Astrocyte (in vitro differentiated cells and primary cell): ENCODE data around the gene TMEM191C. TPM values are rescaled to one million over a fixed set of nuclear protein-coding genes. Genes with fewer than 3 reads are reported as not detected.
"Not testable (repeated sequence)": the region's sequence is repeated elsewhere in the genome, so short reads cannot be mapped to it uniquely, and the experiment has no call there.

ENCODE experiments used
- DNase-seq: peaks from one replicate; pipeline ENCODE4 v3.0.0-alpha.2; 2010; ENCODE audit warnings: low read depth
- FAIRE-seq: peaks from 2 replicates; lab custom pipeline; 2011; peaks lifted over from hg19 to GRCh38; lab: Jason Lieb, UNC
- H2AFZ ChIP-seq: 2 replicates; pipeline ENCODE4 v1.6.0; 2012; ENCODE audit warnings: low read depth, low read length, inconsistent platforms
- H3K27ac ChIP-seq: 2 replicates; pipeline ENCODE4 v1.5.1; 2011; ENCODE audit warnings: low read depth, low read length, inconsistent platforms
- H3K27me3 ChIP-seq: 2 replicates; pipeline ENCODE4 v1.6.0; 2011; ENCODE audit warnings: low read length, inconsistent platforms; ENCODE audit not compliant: insufficient read depth
- H3K36me3 ChIP-seq: 2 replicates; pipeline ENCODE4 v1.5.1; 2011; ENCODE audit warnings: low read length, inconsistent platforms; ENCODE audit not compliant: insufficient read depth
- H3K4me1 ChIP-seq: 2 replicates; pipeline ENCODE4 v1.5.1; 2011; ENCODE audit warnings: low read length, inconsistent platforms; ENCODE audit not compliant: insufficient read depth
- H3K4me2 ChIP-seq: 2 replicates; pipeline ENCODE4 v1.6.0; 2012; ENCODE audit warnings: low read length, inconsistent platforms
- H3K4me3 ChIP-seq: 2 replicates; pipeline ENCODE4 v1.5.1; 2011; ENCODE audit warnings: low read depth, mild to moderate bottlenecking, low read length, inconsistent platforms; ENCODE audit not compliant: insufficient read depth
- H3K79me2 ChIP-seq: 2 replicates; pipeline ENCODE4 v1.6.0; 2012; ENCODE audit warnings: mild to moderate bottlenecking, low read length, inconsistent platforms; ENCODE audit not compliant: insufficient read depth
- H3K9ac ChIP-seq: 2 replicates; pipeline ENCODE4 v1.6.0; 2012; ENCODE audit warnings: mild to moderate bottlenecking, low read length, inconsistent platforms
- H3K9me3 ChIP-seq: 2 replicates; pipeline ENCODE4 v1.5.1; 2012; ENCODE audit warnings: low read depth, mild to moderate bottlenecking, low read length, inconsistent platforms; ENCODE audit not compliant: insufficient read depth
- H4K20me1 ChIP-seq: 2 replicates; pipeline ENCODE4 v1.6.0; 2012; ENCODE audit warnings: low read length, inconsistent platforms; ENCODE audit not compliant: insufficient read depth
- H3K27ac Mint-ChIP-seq: one replicate; pipeline ENCODE4 v1.8.0; 2021; ENCODE audit warnings: mild to moderate bottlenecking, mixed read lengths; ENCODE audit not compliant: unreplicated experiment
- H3K27me3 Mint-ChIP-seq: one replicate; pipeline ENCODE4 v1.8.0; 2021; ENCODE audit warnings: low read depth, mixed read lengths; ENCODE audit not compliant: unreplicated experiment
- H3K36me3 Mint-ChIP-seq: one replicate; pipeline ENCODE4 v1.8.0; 2021; ENCODE audit warnings: low read depth, mixed read lengths; ENCODE audit not compliant: unreplicated experiment
- H3K4me1 Mint-ChIP-seq: one replicate; pipeline ENCODE4 v1.8.0; 2021; ENCODE audit warnings: low read depth, mixed read lengths; ENCODE audit not compliant: unreplicated experiment
- H3K4me3 Mint-ChIP-seq: one replicate; pipeline ENCODE4 v1.8.0; 2021; ENCODE audit warnings: mild to moderate bottlenecking, moderate library complexity, mixed read lengths; ENCODE audit not compliant: unreplicated experiment
- H3K9me3 Mint-ChIP-seq: one replicate; pipeline ENCODE4 v1.8.0; 2021; ENCODE audit warnings: mild to moderate bottlenecking, mixed read lengths; ENCODE audit not compliant: unreplicated experiment
- total RNA-seq: library from RNA; stranded (reverse); gene quantifications from 2 replicates; pipeline ENCODE4 v1.2.1, GENCODE V29; 2021

Gene TMEM191C
- total RNA-seq, 1 donor from 2014 or later: 3.4 TPM

DNA sequence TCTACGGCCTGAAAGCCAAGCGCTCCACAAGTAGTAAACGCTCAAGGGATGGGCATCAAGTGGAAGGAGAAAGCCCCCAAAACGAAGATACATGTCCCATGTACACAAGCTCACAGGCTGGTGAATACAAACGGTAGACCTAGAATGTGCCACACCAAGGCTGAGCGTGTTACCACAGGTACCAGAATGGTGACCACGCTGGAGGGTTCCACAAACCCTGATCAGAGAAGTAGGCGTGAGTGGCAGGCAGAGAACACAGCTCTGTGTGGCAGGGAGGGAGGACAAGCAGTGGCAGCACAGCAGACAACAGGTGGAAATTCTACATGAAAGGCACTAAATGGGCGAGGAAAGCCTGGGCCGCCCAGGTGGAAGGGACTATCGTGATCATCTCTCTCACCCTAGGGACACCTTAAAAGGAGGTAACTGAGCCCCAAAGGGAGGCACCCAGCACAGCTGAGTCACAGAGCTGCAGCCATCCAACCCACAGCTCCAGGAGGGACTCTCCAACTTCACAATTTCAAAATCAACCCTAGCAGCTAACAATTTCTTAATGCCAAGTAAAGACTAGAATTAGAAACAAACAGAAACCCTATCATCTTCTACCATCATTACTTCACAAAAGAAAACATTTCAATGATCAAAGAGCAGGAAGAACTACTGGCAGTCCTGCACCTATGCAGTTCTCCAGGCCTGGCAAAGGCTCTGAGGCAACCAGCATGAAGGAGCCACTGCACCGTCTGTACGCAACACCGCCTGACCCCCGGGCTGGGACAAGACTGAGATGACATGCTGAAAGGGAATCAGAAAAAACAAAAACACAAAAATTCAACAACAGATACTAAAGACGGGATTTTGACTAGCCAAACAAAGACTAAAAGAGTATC, 32.7 kb downstream of the TMEM191C start:
- not testable (repeated sequence) for H3K27me3 Mint-ChIP-seq, DNase-seq, H3K9ac ChIP-seq, H2AFZ ChIP-seq, FAIRE-seq, H3K4me1 ChIP-seq, H3K36me3 ChIP-seq, H3K27ac Mint-ChIP-seq, H3K4me3 ChIP-seq, H4K20me1 ChIP-seq, H3K9me3 Mint-ChIP-seq, H3K9me3 ChIP-seq, H3K4me1 Mint-ChIP-seq, H3K79me2 ChIP-seq, H3K27me3 ChIP-seq, H3K4me2 ChIP-seq, H3K27ac ChIP-seq, H3K4me3 Mint-ChIP-seq, H3K36me3 Mint-ChIP-seq

DNA sequence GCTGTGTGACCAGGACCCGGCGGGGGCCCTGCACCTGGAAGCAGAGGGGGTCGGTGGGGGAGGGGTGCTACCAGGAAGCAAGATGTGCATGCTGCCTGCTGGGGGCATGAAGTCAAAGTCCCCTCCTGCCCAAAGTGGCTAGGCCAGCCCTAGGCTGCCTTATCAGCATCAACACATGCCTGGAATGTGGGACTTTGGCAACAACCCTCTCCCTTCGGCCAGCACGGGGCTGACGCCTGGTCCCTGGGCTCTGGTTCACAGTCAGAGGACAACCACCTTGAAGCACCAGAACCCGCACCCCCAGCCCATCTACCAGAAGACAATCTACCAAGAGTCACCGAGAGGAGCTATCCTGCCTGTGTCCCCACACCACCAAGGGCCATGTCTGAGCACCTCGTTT, 43.2 kb downstream of the TMEM191C start:
- not testable (repeated sequence) for H3K27ac ChIP-seq, H3K9me3 Mint-ChIP-seq, H4K20me1 ChIP-seq, H3K27me3 ChIP-seq, FAIRE-seq, H3K4me1 ChIP-seq, H2AFZ ChIP-seq, H3K27me3 Mint-ChIP-seq, H3K9me3 ChIP-seq, H3K4me3 ChIP-seq, DNase-seq, H3K9ac ChIP-seq, H3K4me3 Mint-ChIP-seq, H3K4me1 Mint-ChIP-seq, H3K79me2 ChIP-seq, H3K27ac Mint-ChIP-seq, H3K36me3 ChIP-seq, H3K36me3 Mint-ChIP-seq, H3K4me2 ChIP-seq

DNA sequence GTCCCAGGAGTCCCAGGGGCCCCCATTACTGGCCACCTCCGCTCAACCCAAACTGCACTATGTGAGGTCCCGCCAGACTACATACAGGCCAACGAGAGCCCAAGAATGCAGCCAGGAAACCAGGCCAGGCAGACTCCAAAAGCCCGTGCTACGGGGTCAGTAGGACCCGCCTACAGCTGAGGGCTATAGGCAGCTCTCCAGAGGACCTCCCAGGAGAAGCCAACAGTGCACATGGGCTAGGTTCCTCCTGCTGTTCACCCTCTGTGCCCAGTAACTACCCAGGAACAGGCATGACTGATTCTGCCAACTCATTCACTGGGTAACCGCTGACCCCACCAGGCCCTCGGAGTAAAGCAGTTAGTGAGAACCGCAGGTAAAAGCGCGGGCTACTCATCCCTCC, 44.8 kb downstream of the TMEM191C start:
- H3K27me3 Mint-ChIP-seq, H3K9me3 Mint-ChIP-seq: not testable (repeated sequence)

DNA sequence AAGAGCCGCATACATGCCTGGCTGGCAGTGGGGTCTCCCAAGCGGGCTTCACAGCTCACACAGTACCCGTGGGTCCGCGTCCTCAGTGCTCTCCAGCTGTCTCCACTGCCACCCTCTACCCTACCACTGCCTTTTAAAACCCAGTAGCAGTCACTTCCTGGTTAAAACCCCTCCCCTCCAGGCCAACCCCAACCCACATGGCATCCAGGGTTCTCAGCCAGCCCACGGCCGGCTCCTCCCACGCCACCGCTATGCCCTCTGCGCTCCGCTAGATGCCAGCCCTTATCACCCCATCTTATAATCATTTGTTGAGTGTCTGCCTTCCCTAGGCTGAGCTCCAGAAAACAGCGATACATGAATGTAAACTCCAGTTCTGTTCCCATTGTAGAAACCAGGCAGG, 46.9 kb downstream of the TMEM191C start:
- H3K27me3 ChIP-seq, H3K27ac ChIP-seq, H3K4me1 ChIP-seq, H3K36me3 ChIP-seq, DNase-seq, H3K27ac Mint-ChIP-seq, H4K20me1 ChIP-seq, H3K79me2 ChIP-seq, H3K9me3 Mint-ChIP-seq, H2AFZ ChIP-seq, H3K4me3 ChIP-seq, H3K27me3 Mint-ChIP-seq, FAIRE-seq, H3K9me3 ChIP-seq, H3K4me3 Mint-ChIP-seq, H3K9ac ChIP-seq, H3K4me1 Mint-ChIP-seq, H3K4me2 ChIP-seq, H3K36me3 Mint-ChIP-seq: not testable (repeated sequence)

More for the DNA sequence above, 44.8 kb downstream of the TMEM191C start:
- H3K4me3 ChIP-seq, H3K27ac ChIP-seq, H3K4me1 Mint-ChIP-seq, H3K4me1 ChIP-seq, H3K36me3 ChIP-seq, H4K20me1 ChIP-seq, DNase-seq, H3K4me2 ChIP-seq, H3K9ac ChIP-seq, H3K79me2 ChIP-seq, FAIRE-seq, H3K4me3 Mint-ChIP-seq, H3K27me3 ChIP-seq, H3K36me3 Mint-ChIP-seq, H3K27ac Mint-ChIP-seq, H2AFZ ChIP-seq, H3K9me3 ChIP-seq: not testable (repeated sequence)

DNA sequence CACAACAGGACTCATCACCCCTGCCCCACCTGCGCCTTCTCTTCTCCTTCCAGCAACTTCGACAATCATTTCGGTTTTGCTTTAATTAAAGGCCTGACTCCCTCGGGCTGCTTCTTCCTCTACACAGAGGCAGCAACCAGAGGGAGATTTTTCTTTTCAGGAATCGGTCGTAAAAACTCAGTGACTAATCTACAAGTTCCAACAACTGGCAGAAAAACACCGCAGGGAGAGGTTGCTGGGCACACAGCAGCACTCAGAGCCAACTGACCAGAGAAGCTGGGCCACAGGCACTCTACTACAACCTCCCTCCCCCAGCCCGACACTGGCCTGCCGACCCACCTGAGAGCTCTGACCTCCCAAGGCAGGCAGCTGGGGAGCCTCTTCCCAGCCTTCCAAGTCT, 48.0 kb downstream of the TMEM191C start:
- H3K36me3 Mint-ChIP-seq, H3K79me2 ChIP-seq, H3K27ac Mint-ChIP-seq, H3K36me3 ChIP-seq, H3K4me3 ChIP-seq, H3K4me3 Mint-ChIP-seq, H4K20me1 ChIP-seq, H3K27me3 Mint-ChIP-seq, FAIRE-seq, DNase-seq, H3K9me3 ChIP-seq, H3K27me3 ChIP-seq, H3K27ac ChIP-seq, H3K4me1 Mint-ChIP-seq, H2AFZ ChIP-seq, H3K4me1 ChIP-seq, H3K9me3 Mint-ChIP-seq, H3K4me2 ChIP-seq, H3K9ac ChIP-seq: not testable (repeated sequence)

DNA sequence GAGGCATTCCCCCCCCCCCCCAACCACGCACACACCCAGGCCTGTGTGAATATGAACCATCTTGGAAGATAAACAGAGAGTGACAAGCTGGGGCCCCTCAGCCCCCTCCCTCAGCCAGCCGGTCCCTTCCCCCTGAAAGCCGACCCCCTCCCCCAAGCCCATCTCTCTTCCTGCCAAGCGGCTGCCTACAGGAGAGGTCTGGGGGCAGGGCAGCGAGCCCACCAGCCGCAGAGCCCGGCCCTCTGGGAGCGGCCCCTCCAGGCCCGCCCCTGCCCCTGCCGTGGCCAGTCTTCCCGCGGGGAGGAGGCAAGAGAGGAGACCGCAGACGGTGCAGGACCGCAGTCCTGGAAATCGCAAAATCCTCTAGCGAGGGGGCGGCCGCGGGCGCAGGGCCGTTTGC, 49.3 kb downstream of the TMEM191C start:
- H3K4me2 ChIP-seq, H3K9me3 Mint-ChIP-seq, H3K9me3 ChIP-seq, H4K20me1 ChIP-seq, H3K9ac ChIP-seq, H3K36me3 ChIP-seq, H3K4me3 Mint-ChIP-seq, FAIRE-seq, H3K27me3 Mint-ChIP-seq, H3K4me1 Mint-ChIP-seq, H3K79me2 ChIP-seq, H3K27ac Mint-ChIP-seq, H2AFZ ChIP-seq, DNase-seq, H3K4me3 ChIP-seq, H3K27ac ChIP-seq, H3K4me1 ChIP-seq, H3K27me3 ChIP-seq, H3K36me3 Mint-ChIP-seq: not testable (repeated sequence)
